ENCODE results near the gene ANKLE1. TPM values are rescaled to one million over a fixed set of nuclear protein-coding genes. Genes with fewer than 3 reads are reported as not detected.

ANKLE1 gene
- total RNA-seq, 2 donors from 2014 or later = 0.27 to 0.44 TPM

GRCh38 chr19:17327654-17328516, 46.2 kb downstream of the ANKLE1 start:
- intact Hi-C loops (cut with DNase I) = no loop called here
- no peaks in the 10 kb centered on the region for H3K36me3 ChIP-seq
- peak; percentile 30 for TF ChIP-seq CTCF (IDR thresholded peaks at IDR 0.05)
- peak; percentile 89 for DNase-seq
- H3K4me3 ChIP-seq = peak overlapping the region; percentile 53
- peak overlapping the region; percentile 34 to 66 for H3K9ac ChIP-seq (ENCODE audit: low read depth in 2 of 2, low read length in 2 of 2)
- peak overlapping the region; percentile 73 for H3K27ac ChIP-seq
- peaks cover 11% of the 10 kb centered on the region for H3K4me1 ChIP-seq
- H3K27me3 ChIP-seq = peaks cover 10% of the 10 kb centered on the region
- no peaks in the 10 kb centered on the region for H3K9me3 ChIP-seq

- Histone ChIP-seq H3K9ac (ENCODE audit: low read depth in 2 of 2, low read length in 2 of 2) (peak overlapping the region; percentile 34 to 66), H3K27ac (peak overlapping the region; percentile 73), H3K27me3 (peaks cover 10% of the 10 kb centered on the region)
Measured at GRCh38 chr19:17328517-17329365, 47.0 kb downstream of the ANKLE1 start.

GRCh38 chr19:17329366-17330261, 47.9 kb downstream of the ANKLE1 start:
- Histone ChIP-seq H3K36me3 (no peaks in the 10 kb centered on the region), H3K4me1 (peaks cover 18% of the 10 kb centered on the region), H3K27ac (no peak overlapping the region), H3K9ac (ENCODE audit: low read depth in 2 of 2, low read length in 2 of 2) (peak overlapping the region in 1 of 2 donors; percentile 24), H3K9me3 (no peaks in the 10 kb centered on the region), H3K27me3 (peaks cover 10% of the 10 kb centered on the region), H3K4me3 (peak overlapping the region; percentile 53)
- no peak for TF ChIP-seq CTCF (IDR thresholded peaks at IDR 0.05)
- DNase-seq = no peak
- intact Hi-C loops (cut with DNase I) = no loop called here

More at GRCh38 chr19:17328517-17329365, 47.0 kb downstream of the ANKLE1 start:
- Histone ChIP-seq H3K9me3 (no peaks in the 10 kb centered on the region), H3K4me1 (peaks cover 13% of the 10 kb centered on the region), H3K4me3 (peak overlapping the region; percentile 53), H3K36me3 (no peaks in the 10 kb centered on the region)
- no peak for DNase-seq
- intact Hi-C loops (cut with DNase I) = no loop called here
- no peak for TF ChIP-seq CTCF (IDR thresholded peaks at IDR 0.05)

GRCh38 chr19:17330262-17331044, 48.8 kb downstream of the ANKLE1 start:
- H3K4me1 ChIP-seq = peaks cover 22% of the 10 kb centered on the region
- no peak overlapping the region for H3K27ac ChIP-seq
- H3K27me3 ChIP-seq = peaks cover 10% of the 10 kb centered on the region
- H3K4me3 ChIP-seq = no peak overlapping the region
- intact Hi-C loops (cut with DNase I) = no loop called here
- TF ChIP-seq CTCF (IDR thresholded peaks at IDR 0.05) = no peak
- no peaks in the 10 kb centered on the region for H3K9me3 ChIP-seq
- DNase-seq = no peak
- no peak overlapping the region for H3K9ac ChIP-seq (ENCODE audit: low read depth in 2 of 2, low read length in 2 of 2)
- H3K36me3 ChIP-seq = no peaks in the 10 kb centered on the region
